Activated CD8-positive, alpha-beta T cell treated with anti-CD3 and anti-CD28 coated beads for 36 hours (primary cell): ENCODE data around the gene PTPRN2. TPM values are rescaled to one million over a fixed set of nuclear protein-coding genes. Genes with fewer than 3 reads are reported as not detected.

ENCODE experiments used
- ATAC-seq: fragments of 200-7000 bp; cut with Tn5 transposase; one replicate; pipeline ENCODE4 v1.10.0; 2021; ENCODE audit warnings: mild to moderate bottlenecking, moderate library complexity
- CTCF ChIA-PET: fragments of 350-600 bp; sonication (Branson Sonifier 250); formaldehyde crosslinking; loops from one replicate; lab custom pipeline; 2021; ENCODE audit warnings: antibody characterized with exemption; lab: Charles Lee
- POLR2A ChIA-PET: fragments of 350-600 bp; sonication (Branson Sonifier 250); formaldehyde crosslinking; loops from one replicate; lab custom pipeline; 2021; ENCODE audit warnings: antibody characterized with exemption; lab: Charles Lee
- DNase-seq: peaks from one replicate; pipeline ENCODE4 v3.0.0-alpha.2; 2020
- H3K27ac Mint-ChIP-seq: one replicate; pipeline ENCODE4 v1.8.0; 2021; ENCODE audit warnings: mild to moderate bottlenecking, mixed read lengths
- H3K27me3 Mint-ChIP-seq: one replicate; pipeline ENCODE4 v1.8.0; 2021; ENCODE audit warnings: mixed read lengths
- H3K36me3 Mint-ChIP-seq: one replicate; pipeline ENCODE4 v1.8.0; 2021; ENCODE audit warnings: low read depth, mixed read lengths
- H3K4me1 Mint-ChIP-seq: one replicate; pipeline ENCODE4 v1.8.0; 2021; ENCODE audit warnings: low read depth, mixed read lengths
- H3K4me3 Mint-ChIP-seq: one replicate; pipeline ENCODE4 v1.8.0; 2021; ENCODE audit warnings: mild to moderate bottlenecking, moderate library complexity, mixed read lengths
- H3K9me3 Mint-ChIP-seq: one replicate; pipeline ENCODE4 v1.8.0; 2021; ENCODE audit warnings: mixed read lengths
- intact Hi-C: fragments of 100-400 bp; cut with micrococcal nuclease; formaldehyde crosslinking; loops from one replicate; pipeline ENCODE4 v1.10.0; 2022
- total RNA-seq, 2 experiments: library from RNA; stranded (reverse); gene quantifications; one replicate each; pipeline ENCODE4 v1.2.3, GENCODE V29; 2021
- TF ChIP-seq, protein P1 (sequence below): fragments of 200-600 bp; IDR thresholded peaks from one replicate; pipeline ENCODE4 v1.8.0; 2022; ENCODE audit warnings: antibody characterized with exemption, mild to moderate bottlenecking

The PTPRN2 gene
- total RNA-seq, 2 experiments from 2014 or later, result 0.49 to 0.65 TPM

DNA sequence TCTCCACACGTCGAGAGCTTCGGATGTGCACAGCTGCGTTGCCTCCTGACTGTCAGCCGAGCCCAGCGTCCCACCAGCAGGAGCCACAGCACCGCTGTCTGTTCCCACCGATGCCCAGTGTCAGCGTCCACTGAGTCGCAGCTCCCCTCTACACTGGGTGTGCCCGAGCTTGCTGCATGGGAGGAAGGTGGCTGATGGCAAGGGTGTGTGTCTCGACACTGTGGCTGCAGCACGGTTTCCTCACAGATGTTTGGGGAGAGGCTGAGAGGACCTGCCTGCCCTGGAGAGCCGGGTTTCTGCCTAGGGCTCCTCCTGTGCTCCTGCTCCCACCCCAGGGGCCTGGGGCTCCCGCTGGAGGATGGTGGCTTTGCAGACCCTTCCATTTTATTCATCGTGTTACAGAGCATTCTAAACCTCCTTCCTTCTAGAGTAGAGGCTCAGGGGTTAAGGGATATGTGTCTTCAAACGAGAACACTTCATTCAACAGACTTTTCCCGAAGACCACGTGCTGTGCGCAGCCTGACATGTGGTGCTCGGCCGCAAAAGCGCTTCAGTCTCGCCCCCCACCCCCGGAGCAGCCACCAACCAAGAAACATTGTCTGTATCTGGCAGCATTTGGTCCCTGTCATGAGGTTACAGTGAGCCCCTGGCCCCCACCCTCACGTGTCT lies 866.0 kb downstream of the PTPRN2 start:
- no peaks in the 10 kb centered on the region for H3K4me1 Mint-ChIP-seq
- ATAC-seq, result no peak
- no peak for DNase-seq
- intact Hi-C loops, result no loop called here
- H3K27ac Mint-ChIP-seq, result no peak overlapping the region
- H3K36me3 Mint-ChIP-seq, result no peaks in the 10 kb centered on the region
- TF ChIP-seq, protein P1, sequence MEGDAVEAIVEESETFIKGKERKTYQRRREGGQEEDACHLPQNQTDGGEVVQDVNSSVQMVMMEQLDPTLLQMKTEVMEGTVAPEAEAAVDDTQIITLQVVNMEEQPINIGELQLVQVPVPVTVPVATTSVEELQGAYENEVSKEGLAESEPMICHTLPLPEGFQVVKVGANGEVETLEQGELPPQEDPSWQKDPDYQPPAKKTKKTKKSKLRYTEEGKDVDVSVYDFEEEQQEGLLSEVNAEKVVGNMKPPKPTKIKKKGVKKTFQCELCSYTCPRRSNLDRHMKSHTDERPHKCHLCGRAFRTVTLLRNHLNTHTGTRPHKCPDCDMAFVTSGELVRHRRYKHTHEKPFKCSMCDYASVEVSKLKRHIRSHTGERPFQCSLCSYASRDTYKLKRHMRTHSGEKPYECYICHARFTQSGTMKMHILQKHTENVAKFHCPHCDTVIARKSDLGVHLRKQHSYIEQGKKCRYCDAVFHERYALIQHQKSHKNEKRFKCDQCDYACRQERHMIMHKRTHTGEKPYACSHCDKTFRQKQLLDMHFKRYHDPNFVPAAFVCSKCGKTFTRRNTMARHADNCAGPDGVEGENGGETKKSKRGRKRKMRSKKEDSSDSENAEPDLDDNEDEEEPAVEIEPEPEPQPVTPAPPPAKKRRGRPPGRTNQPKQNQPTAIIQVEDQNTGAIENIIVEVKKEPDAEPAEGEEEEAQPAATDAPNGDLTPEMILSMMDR, result no peak
- no peaks in the 10 kb centered on the region for H3K9me3 Mint-ChIP-seq
- no peak overlapping the region for H3K4me3 Mint-ChIP-seq
- CTCF ChIA-PET, result no interaction called here
- H3K27me3 Mint-ChIP-seq, result peaks cover 5% of the 10 kb centered on the region
- POLR2A ChIA-PET, result no interaction called here

DNA sequence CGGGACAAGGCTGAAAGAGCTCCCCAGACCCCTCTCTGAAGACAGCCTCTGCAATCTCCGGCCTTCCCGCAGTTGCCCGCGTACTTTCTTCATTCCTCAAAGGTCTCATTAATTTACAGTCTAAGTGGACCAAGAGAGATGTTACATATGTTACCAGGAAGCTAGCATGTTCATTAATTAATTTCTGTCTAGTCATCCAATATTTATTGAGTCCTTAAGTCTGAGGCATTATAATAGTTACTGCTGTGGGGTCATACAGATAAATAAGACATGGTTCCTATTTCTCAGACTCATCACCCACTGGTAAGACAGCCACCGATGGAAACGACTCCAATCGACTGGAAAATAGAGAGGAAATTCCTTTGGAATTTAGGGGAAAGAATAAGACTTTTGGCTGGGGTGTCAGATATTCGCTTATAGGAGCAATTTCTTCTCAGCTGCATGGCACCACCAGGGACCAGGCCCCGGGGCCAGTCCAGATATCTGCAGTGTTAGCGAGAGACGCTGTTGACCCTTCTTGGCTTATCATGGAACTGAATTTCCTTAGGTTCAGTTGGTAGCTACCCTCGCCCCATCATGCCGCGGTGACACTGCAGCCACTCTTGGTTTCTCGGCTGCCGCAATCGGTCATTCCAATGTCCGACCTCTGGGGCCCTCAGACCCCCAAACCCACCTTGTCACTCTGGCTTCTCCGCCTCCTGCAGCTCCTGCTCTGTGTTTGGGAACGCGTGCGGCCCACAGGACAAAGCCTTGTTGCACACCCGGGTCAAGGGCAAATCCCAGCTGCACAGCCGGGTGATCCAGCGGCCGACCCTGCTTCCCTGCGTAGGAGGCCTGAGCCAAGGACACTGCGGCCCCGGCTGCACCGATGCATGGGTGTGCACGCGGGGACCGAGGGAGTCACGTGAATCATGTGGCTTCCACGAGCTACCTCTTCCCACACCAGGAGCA lies 867.6 kb downstream of the PTPRN2 start:
- ChIA-PET POLR2A (no interaction called here), CTCF (interaction anchor here (1.4 kb wide), 1 partner anchor 155 kb away, joined by 3 read pairs; no protein-coding TSS in a partner anchor)
- TF ChIP-seq, protein P1, result no peak
- intact Hi-C loops, result no loop called here
- DNase-seq (no peak), ATAC-seq (no peak)
- no peak overlapping the region for H3K27ac Mint-ChIP-seq
- H3K4me3 Mint-ChIP-seq, result no peak overlapping the region
- no peaks in the 10 kb centered on the region for H3K9me3 Mint-ChIP-seq
- H3K27me3 Mint-ChIP-seq, result peaks cover 5% of the 10 kb centered on the region
- H3K4me1 Mint-ChIP-seq, result no peaks in the 10 kb centered on the region
- H3K36me3 Mint-ChIP-seq, result no peaks in the 10 kb centered on the region

DNA sequence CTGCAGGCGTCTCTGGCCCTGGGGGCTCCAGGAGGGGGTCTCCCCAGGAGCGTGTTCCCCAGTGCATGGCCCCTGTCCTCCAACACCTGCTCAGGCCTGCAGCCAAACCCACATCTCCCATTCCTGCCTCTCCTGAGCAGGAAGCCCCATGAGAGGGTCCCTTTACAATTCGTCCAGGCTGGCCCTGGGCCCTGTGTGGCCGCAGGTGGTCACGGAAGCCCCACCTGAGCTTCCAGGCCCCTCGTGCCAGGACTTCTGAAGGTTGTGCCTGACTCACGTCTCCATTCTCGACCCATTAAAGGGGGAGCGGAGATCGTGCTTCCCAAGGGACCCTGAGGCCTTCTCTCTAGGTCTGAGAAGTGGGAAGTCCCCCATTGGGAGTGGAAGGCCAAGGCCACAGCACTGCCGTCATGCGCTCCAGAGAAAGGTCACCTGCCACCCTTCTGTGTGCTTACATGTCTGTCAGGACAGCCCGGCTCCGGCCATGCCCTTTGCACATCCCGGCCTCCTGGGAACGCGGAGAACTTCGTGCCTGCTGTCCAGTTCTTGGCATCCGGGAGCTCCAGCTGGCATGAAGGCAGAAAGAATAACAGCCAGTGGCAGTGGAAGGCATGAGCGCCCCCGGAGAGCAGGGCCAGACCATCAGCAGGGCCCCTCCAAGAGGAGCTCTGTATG lies 868.5 kb downstream of the PTPRN2 start:
- TF ChIP-seq, protein P1, result no peak
- Mint-ChIP-seq H3K4me1 (no peaks in the 10 kb centered on the region), H3K36me3 (no peaks in the 10 kb centered on the region), H3K27ac (no peak overlapping the region), H3K4me3 (no peak overlapping the region), H3K9me3 (no peaks in the 10 kb centered on the region), H3K27me3 (peaks cover 5% of the 10 kb centered on the region)
- ATAC-seq (no peak), DNase-seq (no peak)
- CTCF ChIA-PET, result interaction anchor here (1.4 kb wide), 1 partner anchor 156 kb away, joined by 3 read pairs; no protein-coding TSS in a partner anchor
- POLR2A ChIA-PET, result no interaction called here
- intact Hi-C loops, result no loop called here

- DNase-seq (no peak), ATAC-seq (no peak)
- CTCF ChIA-PET, result interaction anchor here (1.4 kb wide), 1 partner anchor 157 kb away, joined by 3 read pairs; no protein-coding TSS in a partner anchor
- Mint-ChIP-seq H3K36me3 (no peaks in the 10 kb centered on the region), H3K27ac (no peak overlapping the region), H3K4me3 (no peak overlapping the region), H3K4me1 (no peaks in the 10 kb centered on the region), H3K9me3 (no peaks in the 10 kb centered on the region), H3K27me3 (peaks cover 2% of the 10 kb centered on the region)
- intact Hi-C loops, result no loop called here
- TF ChIP-seq, protein P1, result no peak
- POLR2A ChIA-PET, result no interaction called here
These were observed 869.2 kb downstream of the PTPRN2 start for GRCh38 chr7:157718303-157719007.
